HCT116 (cell line): ENCODE data around the gene ZSCAN21. TPM values are rescaled to one million over a fixed set of nuclear protein-coding genes. Genes with fewer than 3 reads are reported as not detected.

Experiments used
- ATAC-seq: fragments of 200-7000 bp; cut with Tn5 transposase; 2 replicates; pipeline ENCODE4 v1.9.1; 2020; ENCODE audit warnings: mild to moderate bottlenecking, moderate library complexity
- BruUV-seq: library from RNA; stranded (reverse); fragments of 400-500 nt; replicated peaks from 2 replicates; lab custom pipeline; 2021; lab: Mats Ljungman, UMichigan
- CTCF ChIA-PET: fragments of 300-600 bp; sonication (Branson Sonifier 250); formaldehyde crosslinking; loops from one replicate; lab custom pipeline; 2021; ENCODE audit warnings: antibody characterized with exemption; lab: Charles Lee
- POLR2A ChIA-PET: fragments of 300-600, 350-600 bp; sonication (Branson Sonifier 250); formaldehyde crosslinking; loops from one replicate; lab custom pipeline; 2021; ENCODE audit warnings: antibody characterized with exemption; lab: Charles Lee
- RAD21 ChIA-PET, 2 experiments: fragments of 300-600 bp; sonication (Branson Sonifier 250); formaldehyde crosslinking; loops; one replicate each; lab custom pipeline; 2023; ENCODE audit warnings: low total read pairs in 2 of 2; ENCODE audit not compliant: uncharacterized antibody in 2 of 2, unreplicated experiment in 2 of 2, low non-redundant PET in 1 of 2; lab: Charles Lee
- DNase-seq: peaks from one replicate; pipeline ENCODE4 v3.0.0-alpha.2; 2010; ENCODE audit warnings: low read depth, low spot score
- H2AFZ ChIP-seq: fragments of 200-600 bp; shearing (Covaris generic), sonication (generic); 2 replicates; pipeline ENCODE4 v1.6.1; 2017; ENCODE audit warnings: low read depth, mixed run types, mixed read lengths, antibody characterized with exemption, low read length; ENCODE audit not compliant: poor library complexity, severe bottlenecking
- H3K27ac ChIP-seq: 2 replicates; pipeline ENCODE4 v1.5.1; 2012; ENCODE audit warnings: low read depth, low read length
- H3K27me3 ChIP-seq: fragments of 200-600 bp; sonication (generic); 2 replicates; pipeline ENCODE4 v1.6.1; 2016; ENCODE audit warnings: mixed run types, low read length, mixed read lengths; ENCODE audit not compliant: insufficient read depth
- H3K36me3 ChIP-seq, 2 experiments: fragments of 200-500 bp in 1 of 2; fragments of 200-600 bp in 1 of 2; sonication (Bioruptor generic) in 1 of 2; sonication (generic) in 1 of 2; 2 replicates each; pipeline versions ENCODE4 v1.5.1 to v1.6.1; 2014 to 2016; ENCODE audit warnings: low read length in 2 of 2, inconsistent platforms in 1 of 2, mixed read lengths in 1 of 2, mixed run types in 1 of 2; ENCODE audit not compliant: insufficient read depth in 2 of 2, control insufficient read depth in 1 of 2
- H3K4me1 ChIP-seq, 2 experiments: fragments of 200-600 bp in 1 of 2; sonication (generic) in 1 of 2; 2 replicates each; pipeline versions ENCODE4 v1.5.1 to v1.6.1; 2012 to 2017; ENCODE audit warnings: low read length in 2 of 2, inconsistent platforms in 1 of 2, mild to moderate bottlenecking in 1 of 2, mixed read lengths in 1 of 2, mixed run types in 1 of 2, moderate library complexity in 1 of 2; ENCODE audit not compliant: insufficient read depth in 2 of 2, control insufficient read depth in 1 of 2
- H3K4me2 ChIP-seq: fragments of 200-600 bp; sonication (generic); 2 replicates; pipeline ENCODE4 v1.6.1; 2017; ENCODE audit warnings: mixed run types, low read length, mixed read lengths
- H3K4me3 ChIP-seq, 2 experiments: fragments of 200-600 bp in 1 of 2; sonication (generic) in 1 of 2; replicated peaks in 1 of 2; 2 replicates each; pipeline ENCODE4 v1.5.1; 2011 to 2016; ENCODE audit warnings: low read length in 2 of 2, control low read depth in 1 of 2, low read depth in 1 of 2, mild to moderate bottlenecking in 1 of 2, mixed read lengths in 1 of 2, mixed run types in 1 of 2
- H3K79me2 ChIP-seq: fragments of 200-600 bp; sonication (generic); 2 replicates; pipeline ENCODE4 v1.6.1; 2017; ENCODE audit warnings: mild to moderate bottlenecking, mixed run types, low read length, moderate library complexity, mixed read lengths; ENCODE audit not compliant: insufficient read depth
- H3K9ac ChIP-seq: fragments of 200-600 bp; sonication (generic); 2 replicates; pipeline ENCODE4 v1.6.1; 2016; ENCODE audit warnings: low read length, mixed read lengths
- H3K9me2 ChIP-seq: fragments of 200-600 bp; sonication (generic), shearing (Covaris generic); 2 replicates; pipeline ENCODE4 v1.6.1; 2017; ENCODE audit warnings: mixed run types, mild to moderate bottlenecking, moderate library complexity; ENCODE audit not compliant: insufficient read depth
- H3K9me3 ChIP-seq, 2 experiments: fragments of 200-500 bp in 1 of 2; fragments of 200-600 bp in 1 of 2; sonication (Bioruptor generic) in 1 of 2; sonication (generic) in 1 of 2; 2 replicates each; pipeline ENCODE4 v1.6.1; 2014 to 2017; ENCODE audit warnings: low read length in 2 of 2, mixed read lengths in 2 of 2, inconsistent platforms in 1 of 2, low read depth in 1 of 2, mild to moderate bottlenecking in 1 of 2, mixed run types in 1 of 2, moderate library complexity in 1 of 2; ENCODE audit not compliant: control insufficient read depth in 1 of 2, insufficient read depth in 1 of 2
- H4K20me1 ChIP-seq: fragments of 200-600 bp; sonication (generic), shearing (Covaris generic); 2 replicates; pipeline ENCODE4 v1.6.1; 2017; ENCODE audit warnings: mixed run types, mild to moderate bottlenecking, moderate library complexity; ENCODE audit not compliant: insufficient read depth
- ATF3 ChIP-seq: IDR thresholded peaks from 2 replicates; pipeline ENCODE4 v1.6.1; 2012
- CBX3 ChIP-seq: IDR thresholded peaks from 2 replicates; pipeline ENCODE4 v1.6.1; 2012; ENCODE audit warnings: low read depth
- CTCF ChIP-seq, 3 experiments: fragments of 200-600 bp in 1 of 3; sonication (generic) in 1 of 3; IDR thresholded peaks in 2 of 3; conservative IDR thresholded peaks in 1 of 3; 2 replicates each; pipeline ENCODE4 v1.5.1; 2012 to 2017; ENCODE audit warnings: low read depth in 2 of 3, low read length in 2 of 3, antibody characterized with exemption in 1 of 3, borderline replicate concordance in 1 of 3, control low read depth in 1 of 3, mild to moderate bottlenecking in 1 of 3, mixed read lengths in 1 of 3, mixed run types in 1 of 3, moderate library complexity in 1 of 3; ENCODE audit not compliant: insufficient read depth in 1 of 3
- FOSL1 ChIP-seq: IDR thresholded peaks from 2 replicates; pipeline ENCODE4 v1.6.1; 2012; ENCODE audit warnings: low read depth
- POLR2A ChIP-seq: IDR thresholded peaks from 2 replicates; pipeline ENCODE4 v1.7.0; 2011; ENCODE audit warnings: borderline replicate concordance; ENCODE audit not compliant: insufficient read depth, insufficient read length; ENCODE audit errors: extremely low read depth
- POLR2AphosphoS5 ChIP-seq: IDR thresholded peaks from 2 replicates; pipeline ENCODE4 v1.6.1; 2011; ENCODE audit warnings: mild to moderate bottlenecking, low read depth, low read length, moderate library complexity
- SIN3A ChIP-seq: IDR thresholded peaks from 2 replicates; pipeline ENCODE4 v1.6.1; 2012; ENCODE audit warnings: low read depth
- SP1 ChIP-seq: IDR thresholded peaks from 2 replicates; pipeline ENCODE4 v1.6.1; 2012; ENCODE audit warnings: low read depth
- YY1 ChIP-seq: IDR thresholded peaks from 2 replicates; pipeline ENCODE4 v1.6.1; 2011; ENCODE audit warnings: low read length, low read depth, moderate library complexity, mild to moderate bottlenecking; ENCODE audit not compliant: insufficient replicate concordance; ENCODE audit errors: extremely low read depth
- ZFX ChIP-seq: fragments of 450-650 bp; IDR thresholded peaks from 2 replicates; pipeline ENCODE4 v1.6.1; 2017
- intact Hi-C: fragments of 100-400 bp; cut with micrococcal nuclease; formaldehyde crosslinking; loops from 2 replicates; pipeline ENCODE4 v1.10.0; 2022
- total RNA-seq: library from RNA; stranded (reverse); gene quantifications from one replicate; pipeline ENCODE4 v1.2.1, GENCODE V29; 2021; ENCODE audit not compliant: unreplicated experiment

The ZSCAN21 gene
- total RNA-seq, 1 experiment from 2014 or later = 10.3 TPM

- ATAC-seq = no peak
- CTCF ChIA-PET = no interaction called here
- TF ChIP-seq YY1 = no peak
- Histone ChIP-seq H3K36me3 (peaks cover 2% of the 10 kb centered on the region in 2 experiments; a peak in 1 of 4 replicates), H3K9me3 (no peaks in the 10 kb centered on the region), H3K4me3 (no peak overlapping the region), H2AFZ (no peak overlapping the region), H3K4me2 (no peak overlapping the region), H3K27me3 (no peaks in the 10 kb centered on the region), H3K9ac (no peak overlapping the region), H3K4me1 (peaks cover 11 to 49% of the 10 kb centered on the region in 2 experiments), H3K9me2 (no peaks in the 10 kb centered on the region), H3K79me2 (peaks cover 25% of the 10 kb centered on the region), H3K27ac (no peak overlapping the region), H4K20me1 (no peaks in the 10 kb centered on the region)
- no TSS peak for BruUV-seq
- no peak for DNase-seq
- intact Hi-C loops = no loop called here
- POLR2A ChIA-PET = no interaction called here
- RAD21 ChIA-PET = no interaction called here
Measured at GRCh38 chr7:100085515-100085914, 35.9 kb downstream of the ZSCAN21 start.

GRCh38 chr7:100087055-100087750, 37.6 kb downstream of the ZSCAN21 start:
- H3K79me2 ChIP-seq = peaks cover 21% of the 10 kb centered on the region
- ChIA-PET POLR2A (interaction anchor here (1.4 kb wide), 1 partner anchor 13 kb away, joined by 3 read pairs; no protein-coding TSS in a partner anchor), CTCF (no interaction called here)
- no peaks in the 10 kb centered on the region for H3K9me3 ChIP-seq
- peaks cover 2 to 16% of the 10 kb centered on the region in 2 experiments; a peak in 2 of 4 replicates for H3K36me3 ChIP-seq
- peaks cover 11 to 48% of the 10 kb centered on the region in 2 experiments for H3K4me1 ChIP-seq
- no peaks in the 10 kb centered on the region for H3K9me2 ChIP-seq
- H4K20me1 ChIP-seq = no peaks in the 10 kb centered on the region; the same call in 1 of the 2 replicates
- no peak for ATAC-seq
- no peak overlapping the region for H3K4me3 ChIP-seq
- DNase-seq = no peak
- BruUV-seq = no TSS peak
- H2AFZ ChIP-seq = no peak overlapping the region
- H3K4me2 ChIP-seq = peak overlapping the region; percentile 83
- TF ChIP-seq CBX3 (no peak), SIN3A (no peak), CTCF (IDR thresholded peaks at IDR 0.05 in 2 of 3, conservative IDR thresholded peaks at IDR 0.05 in 1 of 3; ENCODE audit: borderline replicate concordance in 1 of 3, insufficient read depth in 1 of 3, low read depth in 2 of 3, low read length in 2 of 3) (no peak), POLR2AphosphoS5 (no peak), ZFX (no peak), SP1 (no peak), POLR2A (no peak), ATF3 (no peak), FOSL1 (no peak)
- TF ChIP-seq, all 23 proteins: peak for 0
- peak overlapping the region; percentile 23; the same call in 1 of the 2 replicates for H3K9ac ChIP-seq
- H3K27ac ChIP-seq = no peak overlapping the region
- intact Hi-C loops = no loop called here
- RAD21 ChIA-PET = interaction anchor here in 1 of 2 experiments (0.7 kb wide), 1 partner anchor 70 kb away, joined by 11 read pairs; no protein-coding TSS in a partner anchor
- no peaks in the 10 kb centered on the region for H3K27me3 ChIP-seq
